Measurements from ENCODE around the gene VSTM4.

The VSTM4 gene

DNA sequence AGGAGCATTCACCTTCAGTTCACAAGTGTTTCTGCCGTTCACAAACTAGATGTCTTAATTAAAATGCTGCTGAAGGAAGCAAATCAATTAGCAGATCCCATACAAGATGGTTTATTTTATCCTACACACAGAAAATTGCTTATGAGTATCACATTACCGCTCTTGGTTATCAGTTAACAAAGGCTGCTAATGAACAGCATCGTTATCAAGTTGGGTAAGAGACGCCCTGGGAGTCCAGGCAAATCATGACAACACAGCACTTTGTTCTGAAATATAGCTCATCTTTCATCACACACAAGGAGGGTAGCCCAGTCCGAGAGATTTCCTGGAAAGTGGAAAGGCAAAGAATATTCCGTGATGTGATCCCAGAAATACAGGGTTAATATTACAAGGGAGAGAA lies 39.3 kb upstream of the VSTM4 start:
- CTCF ChIA-PET, result interaction anchor here (1.0 to 1.6 kb wide), 3 partner anchors 10 to 498 kb away, joined by 3 to 8 read pairs (median 5); no protein-coding TSS in a partner anchor
- no peak overlapping the region for H3K4me3 ChIP-seq (ENCODE audit: low read depth, low read length)
- TF ChIP-seq, protein P1, sequence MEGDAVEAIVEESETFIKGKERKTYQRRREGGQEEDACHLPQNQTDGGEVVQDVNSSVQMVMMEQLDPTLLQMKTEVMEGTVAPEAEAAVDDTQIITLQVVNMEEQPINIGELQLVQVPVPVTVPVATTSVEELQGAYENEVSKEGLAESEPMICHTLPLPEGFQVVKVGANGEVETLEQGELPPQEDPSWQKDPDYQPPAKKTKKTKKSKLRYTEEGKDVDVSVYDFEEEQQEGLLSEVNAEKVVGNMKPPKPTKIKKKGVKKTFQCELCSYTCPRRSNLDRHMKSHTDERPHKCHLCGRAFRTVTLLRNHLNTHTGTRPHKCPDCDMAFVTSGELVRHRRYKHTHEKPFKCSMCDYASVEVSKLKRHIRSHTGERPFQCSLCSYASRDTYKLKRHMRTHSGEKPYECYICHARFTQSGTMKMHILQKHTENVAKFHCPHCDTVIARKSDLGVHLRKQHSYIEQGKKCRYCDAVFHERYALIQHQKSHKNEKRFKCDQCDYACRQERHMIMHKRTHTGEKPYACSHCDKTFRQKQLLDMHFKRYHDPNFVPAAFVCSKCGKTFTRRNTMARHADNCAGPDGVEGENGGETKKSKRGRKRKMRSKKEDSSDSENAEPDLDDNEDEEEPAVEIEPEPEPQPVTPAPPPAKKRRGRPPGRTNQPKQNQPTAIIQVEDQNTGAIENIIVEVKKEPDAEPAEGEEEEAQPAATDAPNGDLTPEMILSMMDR (IDR thresholded peaks at IDR 0.05; ENCODE audit: insufficient read depth, low read length, missing control alignments), result no peak
- DNase-seq (ENCODE audit: low read depth, low spot score), result no peak
- POLR2A ChIA-PET, result interaction anchor here (0.7 kb wide), 1 partner anchor 15 kb away, joined by 3 read pairs; no protein-coding TSS in a partner anchor

DNA sequence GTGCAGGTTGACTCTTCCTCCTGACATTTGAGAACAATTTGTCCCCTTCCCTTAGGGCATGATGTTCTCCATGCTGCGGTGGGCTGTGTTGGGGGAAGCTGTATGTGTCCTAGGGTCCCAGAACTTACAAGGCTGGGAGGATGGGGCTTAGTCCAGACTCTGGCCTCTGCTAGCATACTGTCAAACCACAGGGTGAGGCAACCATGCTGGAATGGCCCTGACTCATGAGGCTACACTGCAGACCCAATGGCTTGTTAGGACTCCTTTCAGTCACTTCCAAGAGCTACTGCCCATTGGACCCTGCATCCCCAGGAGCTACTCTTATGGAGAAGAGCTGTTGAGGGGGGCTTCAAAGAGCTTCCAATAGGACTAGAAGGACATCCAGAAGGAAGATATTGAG lies 38.6 kb upstream of the VSTM4 start:
- no peak overlapping the region for H3K4me3 ChIP-seq (ENCODE audit: low read depth, low read length)
- TF ChIP-seq, protein P1 (IDR thresholded peaks at IDR 0.05; ENCODE audit: insufficient read depth, low read length, missing control alignments), result no peak
- POLR2A ChIA-PET, result interaction anchor here (0.7 kb wide), 1 partner anchor 15 kb away, joined by 3 read pairs; no protein-coding TSS in a partner anchor
- CTCF ChIA-PET, result interaction anchor here (1.0 to 2.3 kb wide), 3 partner anchors 8 to 498 kb away, joined by 3 to 12 read pairs (median 8); no protein-coding TSS in a partner anchor
- DNase-seq (ENCODE audit: low read depth, low spot score), result no peak

DNA sequence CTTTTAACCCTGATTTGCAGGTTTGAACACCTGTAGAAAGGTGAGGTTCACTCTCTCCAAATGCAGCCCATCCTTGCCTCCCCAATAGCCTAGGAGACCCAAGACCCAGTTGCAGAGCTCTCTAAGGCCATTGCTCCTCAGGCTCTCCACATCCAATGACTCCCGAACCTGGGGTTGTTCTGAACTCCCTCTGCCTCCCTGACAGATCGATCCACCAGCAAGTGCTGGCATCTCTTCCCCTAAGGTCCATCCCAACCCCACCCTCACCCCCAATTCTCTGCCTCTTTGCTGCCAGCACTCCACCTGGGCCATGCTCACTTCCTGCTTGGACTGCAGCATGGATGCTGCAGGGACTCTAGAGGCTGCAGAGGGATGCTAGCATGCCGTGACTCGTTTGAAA lies 37.8 kb upstream of the VSTM4 start:
- ChIA-PET CTCF (interaction anchor here (2.3 kb wide), 1 partner anchor 9 kb away, joined by 12 read pairs; no protein-coding TSS in a partner anchor), POLR2A (no interaction called here)
- H3K4me3 ChIP-seq (ENCODE audit: low read depth, low read length), result no peak overlapping the region
- TF ChIP-seq, protein P1 (IDR thresholded peaks at IDR 0.05; ENCODE audit: insufficient read depth, low read length, missing control alignments), result no peak
- DNase-seq (ENCODE audit: low read depth, low spot score), result no peak

DNA sequence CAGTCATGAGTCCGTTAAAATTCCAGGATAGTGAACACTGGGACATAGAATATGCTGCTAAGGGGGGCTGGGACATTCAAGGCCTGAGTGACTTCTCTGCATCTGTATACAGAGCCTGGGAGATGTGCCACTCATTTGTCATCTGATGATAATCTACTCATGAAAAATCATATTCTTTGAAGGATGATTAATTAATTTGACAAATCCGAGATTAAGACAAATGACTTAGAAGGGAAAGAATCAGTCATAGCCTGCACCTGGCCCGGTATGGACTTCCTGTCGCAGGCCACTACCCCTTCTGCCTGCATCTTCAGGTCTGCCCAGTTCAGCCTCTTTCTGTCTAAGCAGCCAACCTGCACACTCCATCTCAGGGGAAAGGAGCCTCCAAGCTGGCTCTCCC lies 37.3 kb upstream of the VSTM4 start:
- TF ChIP-seq, protein P1 (IDR thresholded peaks at IDR 0.05; ENCODE audit: insufficient read depth, low read length, missing control alignments), result no peak
- ChIA-PET POLR2A (no interaction called here), CTCF (interaction anchor here (2.3 kb wide), 1 partner anchor 9 kb away, joined by 12 read pairs; no protein-coding TSS in a partner anchor)

DNA sequence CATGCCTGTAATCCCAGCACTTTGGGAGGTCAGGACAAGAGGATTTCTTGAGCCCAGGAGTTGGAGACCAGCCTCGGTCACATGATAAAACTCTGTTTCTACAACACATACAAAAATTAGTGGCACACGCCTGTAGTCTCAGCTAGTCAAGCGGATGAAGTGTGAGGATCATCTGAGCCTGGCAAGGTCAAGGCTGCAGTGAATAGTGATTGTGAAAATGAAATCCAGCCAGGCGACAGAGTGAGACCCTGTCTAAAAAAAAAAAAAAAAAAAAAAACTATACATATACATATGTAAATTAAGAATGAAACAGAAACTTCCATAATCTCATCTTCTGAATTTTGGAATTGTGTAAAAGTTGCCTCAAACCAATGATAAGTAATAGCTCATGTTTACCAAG lies 36.7 kb upstream of the VSTM4 start:
- DNase-seq (ENCODE audit: low read depth, low spot score), result no peak
- TF ChIP-seq, protein P1 (IDR thresholded peaks at IDR 0.05; ENCODE audit: insufficient read depth, low read length, missing control alignments), result no peak
- H3K4me3 ChIP-seq (ENCODE audit: low read depth, low read length), result no peak overlapping the region
- POLR2A ChIA-PET, result no interaction called here
- CTCF ChIA-PET, result interaction anchor here (2.3 kb wide), 1 partner anchor 10 kb away, joined by 12 read pairs; no protein-coding TSS in a partner anchor

More for the DNA sequence above, 37.3 kb upstream of the VSTM4 start:
- no peak overlapping the region for H3K4me3 ChIP-seq (ENCODE audit: low read depth, low read length)
- DNase-seq (ENCODE audit: low read depth, low spot score), result no peak

- CTCF ChIA-PET, result interaction anchor here (1.5 kb wide), 1 partner anchor 10 kb away, joined by 6 read pairs; no protein-coding TSS in a partner anchor
- H3K4me3 ChIP-seq (ENCODE audit: low read depth, low read length), result no peak overlapping the region
- no peak for DNase-seq (ENCODE audit: low read depth, low spot score)
- POLR2A ChIA-PET, result interaction anchor here (1.5 kb wide), 1 partner anchor 12 kb away, joined by 5 read pairs; no protein-coding TSS in a partner anchor
- TF ChIP-seq, protein P1 (IDR thresholded peaks at IDR 0.05; ENCODE audit: insufficient read depth, low read length, missing control alignments), result no peak
Observed at GRCh38 chr10:49151481-49151880, 36.2 kb upstream of the VSTM4 start.
